Neural crest cell (in vitro differentiated cells): ENCODE data around the gene ZCCHC12. TPM values are rescaled to one million over a fixed set of nuclear protein-coding genes. Genes with fewer than 3 reads are reported as not detected.
A peak's percentile ranks its signal among the peaks of the same experiment; 100 is the strongest.
"Not testable (repeated sequence)": the region's sequence is repeated elsewhere in the genome, so short reads cannot be mapped to it uniquely, and the experiment has no call there.

Source experiments
- DNase-seq: peaks from one replicate; pipeline ENCODE4 v3.0.0; 2021; ENCODE audit warnings: low read depth, mixed read lengths, low spot score
- H3K27ac Mint-ChIP-seq: one replicate; pipeline ENCODE4 v1.8.0; 2021; ENCODE audit warnings: mild to moderate bottlenecking, mixed read lengths; ENCODE audit not compliant: unreplicated experiment
- H3K27me3 Mint-ChIP-seq: 2 replicates; pipeline ENCODE4 v1.8.0; 2021; ENCODE audit warnings: low read depth, mild to moderate bottlenecking, mixed read lengths
- H3K36me3 Mint-ChIP-seq: 2 replicates; pipeline ENCODE4 v1.8.0; 2021; ENCODE audit warnings: low read depth, mild to moderate bottlenecking, mixed read lengths
- H3K4me1 Mint-ChIP-seq: 2 replicates; pipeline ENCODE4 v1.8.0; 2021; ENCODE audit warnings: mixed read lengths
- H3K4me3 Mint-ChIP-seq: one replicate; pipeline ENCODE4 v1.8.0; 2021; ENCODE audit warnings: mild to moderate bottlenecking, mixed read lengths
- H3K9me3 Mint-ChIP-seq: 2 replicates; pipeline ENCODE4 v1.8.0; 2021; ENCODE audit warnings: mixed read lengths
- CTCF ChIP-seq: fragments of 200-600 bp; sonication (generic); conservative IDR thresholded peaks from 2 replicates; pipeline ENCODE4 v1.5.0; 2021; ENCODE audit warnings: antibody characterized with exemption, mild to moderate bottlenecking
- total RNA-seq: library from RNA; stranded (reverse); gene quantifications from 2 replicates; pipeline ENCODE4 v1.2.1, GENCODE V29; 2021

ZCCHC12 gene
- total RNA-seq, 1 donor from 2014 or later, result 3.7 TPM

GRCh38 chrX:118802857-118803256, 20.8 kb upstream of the ZCCHC12 start:
- H3K9me3 Mint-ChIP-seq, result peaks cover 12% of the 10 kb centered on the region
- no peak overlapping the region for H3K4me3 Mint-ChIP-seq
- no peak overlapping the region for H3K27ac Mint-ChIP-seq
- no peak for TF ChIP-seq CTCF
- no peak for DNase-seq
- no peaks in the 10 kb centered on the region for H3K27me3 Mint-ChIP-seq
- H3K4me1 Mint-ChIP-seq, result peaks cover 4% of the 10 kb centered on the region
- no peaks in the 10 kb centered on the region for H3K36me3 Mint-ChIP-seq

GRCh38 chrX:118807151-118808017, 16.2 kb upstream of the ZCCHC12 start:
- Mint-ChIP-seq H3K27ac (no peak overlapping the region), H3K4me1 (no peaks in the 10 kb centered on the region), H3K9me3 (peaks cover 12% of the 10 kb centered on the region), H3K36me3 (no peaks in the 10 kb centered on the region), H3K27me3 (no peaks in the 10 kb centered on the region), H3K4me3 (no peak overlapping the region)
- peak; percentile 31 for DNase-seq
- TF ChIP-seq CTCF, result peak; percentile 73

- not testable (repeated sequence) for H3K4me1 Mint-ChIP-seq, H3K27me3 Mint-ChIP-seq, H3K9me3 Mint-ChIP-seq, H3K4me3 Mint-ChIP-seq, DNase-seq, H3K36me3 Mint-ChIP-seq, H3K27ac Mint-ChIP-seq
Measured at GRCh38 chrX:118817257-118817656, 6.4 kb upstream of the ZCCHC12 start.

GRCh38 chrX:118824173-118824730, 628 bp downstream of the ZCCHC12 start:
- peaks cover 3% of the 10 kb centered on the region for H3K9me3 Mint-ChIP-seq
- H3K4me3 Mint-ChIP-seq, result peak overlapping the region; percentile 95
- H3K27ac Mint-ChIP-seq, result peak overlapping the region; percentile 57
- peaks cover 42% of the 10 kb centered on the region for H3K27me3 Mint-ChIP-seq
- H3K36me3 Mint-ChIP-seq, result peaks cover 5% of the 10 kb centered on the region
- peaks cover 15% of the 10 kb centered on the region for H3K4me1 Mint-ChIP-seq
- DNase-seq, result peak; percentile 23
- TF ChIP-seq CTCF, result no peak

GRCh38 chrX:118825227-118825626, 1.6 kb downstream of the ZCCHC12 start:
- H3K36me3 Mint-ChIP-seq, result peaks cover 5% of the 10 kb centered on the region
- no peak overlapping the region for H3K27ac Mint-ChIP-seq
- no peak for DNase-seq
- no peak overlapping the region for H3K4me3 Mint-ChIP-seq
- peaks cover 15% of the 10 kb centered on the region for H3K4me1 Mint-ChIP-seq
- TF ChIP-seq CTCF, result no peak
- H3K9me3 Mint-ChIP-seq, result peaks cover 3% of the 10 kb centered on the region
- peaks cover 45% of the 10 kb centered on the region for H3K27me3 Mint-ChIP-seq
